ENCODE data around the gene LRP2. TPM values are rescaled to one million over a fixed set of nuclear protein-coding genes. Genes with fewer than 3 reads are reported as not detected.
"Not testable (repeated sequence)": the region's sequence is repeated elsewhere in the genome, so short reads cannot be mapped to it uniquely, and the experiment has no call there.

Gene LRP2
- total and polyA plus RNA-seq, 8 donors, result 2.5 to 34.6 (median 4.0) TPM

GRCh38 chr2:169139145-169139544, 223.2 kb downstream of the LRP2 start:
- Histone ChIP-seq H3K9me3 (no peaks in the 10 kb centered on the region), H3K27ac (no peak overlapping the region), H3K4me1 (no peaks in the 10 kb centered on the region), H3K36me3 (no peaks in the 10 kb centered on the region), H3K27me3 (no peaks in the 10 kb centered on the region), H3K4me3 (no peak overlapping the region)
- intact Hi-C loops (cut with DNase I), result no loop called here
- no peak for DNase-seq
- ATAC-seq, result no peak
- TF ChIP-seq CTCF (IDR thresholded peaks at IDR 0.05), result no peak

GRCh38 chr2:169137924-169138323, 224.4 kb downstream of the LRP2 start:
- no peak for DNase-seq

GRCh38 chr2:169136885-169137534, 225.3 kb downstream of the LRP2 start:
- H3K4me1 ChIP-seq, result no peaks in the 10 kb centered on the region
- H3K9me3 ChIP-seq, result no peaks in the 10 kb centered on the region
- no peak for ATAC-seq
- no peak for TF ChIP-seq CTCF (IDR thresholded peaks at IDR 0.05)
- H3K27me3 ChIP-seq, result no peaks in the 10 kb centered on the region
- intact Hi-C loops (cut with DNase I), result no loop called here
- no peaks in the 10 kb centered on the region for H3K36me3 ChIP-seq
- DNase-seq, result no peak
- H3K27ac ChIP-seq, result no peak overlapping the region
- no peak overlapping the region for H3K4me3 ChIP-seq

More at GRCh38 chr2:169137924-169138323, 224.4 kb downstream of the LRP2 start:
- H3K27me3 ChIP-seq, result no peaks in the 10 kb centered on the region
- no peaks in the 10 kb centered on the region for H3K9me3 ChIP-seq
- no peak for TF ChIP-seq CTCF (IDR thresholded peaks at IDR 0.05)
- H3K27ac ChIP-seq, result no peak overlapping the region
- intact Hi-C loops (cut with DNase I), result no loop called here
- no peaks in the 10 kb centered on the region for H3K4me1 ChIP-seq
- H3K4me3 ChIP-seq, result no peak overlapping the region
- ATAC-seq, result no peak
- no peaks in the 10 kb centered on the region for H3K36me3 ChIP-seq

- DNase-seq; ATAC-seq; intact Hi-C loops (cut with DNase I); H3K27ac ChIP-seq; H3K27me3 ChIP-seq; H3K4me1 ChIP-seq; H3K36me3 ChIP-seq; H3K4me3 ChIP-seq; H3K9me3 ChIP-seq: not testable (repeated sequence)
Observed at GRCh38 chr2:169136428-169136827, 225.9 kb downstream of the LRP2 start.

- H3K4me1 ChIP-seq; ATAC-seq; H3K27ac ChIP-seq; H3K4me3 ChIP-seq; DNase-seq; intact Hi-C loops (cut with DNase I); H3K36me3 ChIP-seq; H3K9me3 ChIP-seq; H3K27me3 ChIP-seq: not testable (repeated sequence)
Observed at GRCh38 chr2:169134272-169134671, 228.1 kb downstream of the LRP2 start.

- Histone ChIP-seq H3K36me3 (no peaks in the 10 kb centered on the region), H3K4me3 (no peak overlapping the region), H3K27me3 (no peaks in the 10 kb centered on the region), H3K4me1 (no peaks in the 10 kb centered on the region), H3K9me3 (no peaks in the 10 kb centered on the region), H3K27ac (no peak overlapping the region)
- peak in 1 of 4 donors; percentile 26 for DNase-seq
- TF ChIP-seq CTCF (IDR thresholded peaks at IDR 0.05), result peak; percentile 72 to 80
- intact Hi-C loops (cut with DNase I), result no loop called here
- peak; percentile 78 for ATAC-seq
Observed at GRCh38 chr2:169131587-169132512, 230.5 kb downstream of the LRP2 start.

Measured in left lung (tissue), 10 donors.